Breast epithelium (tissue), 3 donors: ENCODE data around the gene ANGEL2.

Experiments used
- CTCF ChIP-seq, 3 donors: fragments of 450-650 bp; IDR thresholded peaks; one replicate each; pipeline ENCODE4 v1.5.1; 2016 to 2017; ENCODE audit warnings: antibody characterized with exemption in 3 of 3, mild to moderate bottlenecking in 3 of 3, moderate library complexity in 3 of 3
- POLR2A ChIP-seq: fragments of 450-650 bp; IDR thresholded peaks from one replicate; pipeline ENCODE4 v1.6.1; 2016; ENCODE audit warnings: antibody characterized with exemption, mild to moderate bottlenecking, moderate library complexity
- POLR2AphosphoS5 ChIP-seq, 3 donors: sonication (generic); formaldehyde crosslinking; IDR thresholded peaks; one replicate each; pipeline ENCODE4 v1.6.1; 2017; ENCODE audit warnings: antibody characterized with exemption in 3 of 3

- TF ChIP-seq POLR2A (no peak), CTCF (IDR thresholded peaks at IDR 0.05) (no peak), POLR2AphosphoS5 (IDR thresholded peaks at IDR 0.05) (no peak)
Measured at GRCh38 chr1:213061263-213061662, 45.6 kb upstream of the ANGEL2 start.
